Embryonic facial prominence (tissue), 1 donor: ENCODE data around the gene TMEM259.

Source experiments
- DNase-seq: peaks from one replicate; pipeline ENCODE4 v3.0.0-alpha.2; 2016; ENCODE audit errors: extremely low spot score

Gene TMEM259

GRCh38 chr19:962683-963400 is 58.1 kb downstream of the TMEM259 start:
- no peak for DNase-seq

GRCh38 chr19:961866-962620 is 58.9 kb downstream of the TMEM259 start:
- no peak for DNase-seq

GRCh38 chr19:960601-960938 is 60.4 kb downstream of the TMEM259 start:
- DNase-seq = no peak

- no peak for DNase-seq
Observed at GRCh38 chr19:960020-960419, 60.9 kb downstream of the TMEM259 start.
